Heart right ventricle (tissue), 16 donors: ENCODE data around the gene FGFRL1. TPM values are rescaled to one million over a fixed set of nuclear protein-coding genes. Genes with fewer than 3 reads are reported as not detected.
"Not testable (repeated sequence)": the region's sequence is repeated elsewhere in the genome, so short reads cannot be mapped to it uniquely, and the experiment has no call there.

Experiments used
- ATAC-seq, 8 donors: fragments of 200-7000 bp; cut with Tn5 transposase; one replicate each; pipeline ENCODE4 v1.9.1; 2020; ENCODE audit warnings: mild to moderate bottlenecking in 8 of 8, moderate library complexity in 8 of 8, moderate number of reproducible peaks in 1 of 8
- DNase-seq, 2 donors: peaks; one replicate each; pipeline ENCODE4 v3.0.0-alpha.2; 2020
- H3K27ac ChIP-seq, 10 donors: fragments of 200-600 bp; sonication (generic) in 2 of 10; one replicate each; pipeline versions ENCODE4 v1.5.0 to v1.8.0; 2020 to 2022; ENCODE audit warnings: mild to moderate bottlenecking in 3 of 10
- H3K27me3 ChIP-seq, 7 donors: fragments of 200-600 bp; one replicate each; pipeline ENCODE4 v1.8.0; 2021 to 2022; ENCODE audit warnings: mild to moderate bottlenecking in 2 of 7
- H3K36me3 ChIP-seq, 9 donors: fragments of 200-600 bp; sonication (generic) in 1 of 9; one replicate each; pipeline versions ENCODE4 v1.5.0 to v1.8.0; 2020 to 2022; ENCODE audit warnings: mild to moderate bottlenecking in 2 of 9
- H3K4me1 ChIP-seq, 9 donors: fragments of 200-600 bp; sonication (generic) in 1 of 9; one replicate each; pipeline versions ENCODE4 v1.5.0 to v1.8.0; 2020 to 2022; ENCODE audit warnings: mild to moderate bottlenecking in 4 of 9
- H3K4me3 ChIP-seq, 10 donors: fragments of 200-600 bp; sonication (generic) in 2 of 10; one replicate each; pipeline versions ENCODE4 v1.5.0 to v1.8.0; 2020 to 2022; ENCODE audit warnings: mild to moderate bottlenecking in 7 of 10, moderate library complexity in 2 of 10
- H3K9me3 ChIP-seq, 11 donors: fragments of 200-600 bp in 10 of 11; sonication (generic) in 2 of 11; one replicate each; pipeline versions ENCODE4 v1.5.0 to v1.8.0; 2013 to 2022; ENCODE audit warnings: mild to moderate bottlenecking in 2 of 11, control low read depth in 1 of 11, moderate library complexity in 1 of 11
- CTCF ChIP-seq, 9 donors: fragments of 200-600 bp; sonication (generic) in 2 of 9; IDR thresholded peaks; one replicate each; pipeline versions ENCODE4 v1.5.0 to v1.8.0; 2021 to 2022; ENCODE audit warnings: antibody characterized with exemption in 9 of 9, mild to moderate bottlenecking in 5 of 9, moderate library complexity in 1 of 9
- WGBS, 2 donors: extraction: QIAGEN DNeasy Blood & Tissue Kit; methylation state at CpG; one replicate each; pipeline ENCODE4 v1.1.7; 2013; ENCODE audit warnings: inconsistent platforms in 1 of 2; 5-methylcytosine and 5-hydroxymethylcytosine counted together
- intact Hi-C, 10 donors: fragments of 100-400 bp; cut with DNase I; formaldehyde crosslinking; loops; one replicate each; pipeline versions ENCODE4 v1.11.1 to v1.14.2; 2022
- polyA plus RNA-seq, 2 donors: library from polyadenylated mRNA; stranded (reverse); fragments of 200-250 nt; gene quantifications; one replicate each; pipeline ENCODE4 v1.2.3, GENCODE V29; 2013
- total RNA-seq, 10 donors: library from RNA; stranded (reverse); fragmentation: NEBNext Ultra II Directional in 3 of 10; extraction: Animal tissue kit (Norgen Biotek cat#: 25700) in 3 of 10; gene quantifications; one replicate each; pipeline versions ENCODE4 v1.2.1 to v1.2.4, GENCODE V29; 2021 to 2023
- donor health status: Arrhythmogenic right ventricular cardiomyopathy.
- donor health status: ischemic (EF 13 %, LVEDD 7.1; RV severe dilation, severe dysfunction).
- donor health status: healthy with polysubstance abuse.
- donor health status: DM: no; HTN: yes; CAD: no.
- donor health status: DM: no; HTN: no; CAD: no.
- donor health status: ischemic (EF 25% LVEDD 6.9; RV normal size, moderate dysfunction).
- donor health status: ischemic (EF 25% LVEDD 5.7; RV mildly dilated, moderate dysfunction).
- donor health status: healthy.
- donor health status: DM: yes; HTN: yes; CAD: no.
- donor health status: Ischemic cardiomyopathy.
- donor health status: ischemic (EF 35%, LVEDD 5.7; RV mildly dilated, moderate dysfunction).
- donor health status: nonischemic (EF 11% LVEDD 7.7; RV severe dilation, severe dysfunction).
- donor health status: DM: yes; HTN: yes; CAD: no.
- donor health status: PGD.
- donor health status: ischemic (EF 29% LVEDD 5.4; RV normal size, mild dysfunction).
- donor health status: nonischemic (EF 23%, LVEDD 6.1; RV moderate dilation, normal function).

The FGFRL1 gene
- total and polyA plus RNA-seq, 12 donors, result 17.1 to 36.6 (median 26.0) TPM

DNA sequence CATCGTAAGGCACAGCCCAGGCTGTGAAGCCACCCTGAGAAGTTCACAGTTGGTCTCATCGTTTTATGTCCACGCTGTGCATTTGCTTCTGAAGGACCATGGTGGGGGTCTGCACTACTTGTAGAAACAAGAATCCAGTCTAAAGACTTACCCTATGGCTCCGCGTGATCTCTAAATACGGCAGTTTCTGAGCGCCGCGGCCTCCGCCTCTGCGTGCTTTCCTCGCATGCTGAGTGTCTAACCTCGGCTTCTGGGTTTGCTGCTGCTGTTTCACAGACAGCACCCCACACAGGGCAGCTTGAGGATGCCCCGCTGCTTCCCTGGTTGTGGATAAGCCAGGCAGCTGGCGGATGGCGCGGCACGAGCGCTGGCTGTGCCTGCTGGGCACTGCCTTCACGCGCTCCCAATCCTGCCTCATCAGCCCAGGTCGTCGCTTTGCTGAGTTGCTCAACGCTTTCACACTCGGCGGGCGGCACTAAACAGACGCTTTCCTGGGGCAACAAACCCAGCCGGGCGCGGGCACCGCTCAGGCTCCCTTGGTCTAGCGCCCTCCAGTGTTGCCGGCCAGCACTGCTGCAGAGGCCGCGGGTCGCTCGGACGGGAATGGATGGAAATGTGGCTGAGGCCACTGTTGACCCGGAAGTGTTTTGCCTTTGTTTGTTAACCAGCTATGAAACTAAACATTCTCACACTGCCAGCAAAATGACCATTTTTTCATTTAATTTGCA is 39.2 kb downstream of the FGFRL1 start:
- DNase-seq, result no peak
- H3K4me3 ChIP-seq, result no peak overlapping the region
- H3K27ac ChIP-seq, result no peak overlapping the region
- peak in 2 of 9 donors; percentile 42 to 43 for TF ChIP-seq CTCF (IDR thresholded peaks at IDR 0.05)
- H3K4me1 ChIP-seq, result peaks cover 0 to 21% (median 11%) of the 10 kb centered on the region in 9 donors
- H3K36me3 ChIP-seq, result no peaks in the 10 kb centered on the region
- intact Hi-C loops, result no loop called here
- WGBS, 2 donors, result 49 to 56% methylated on average over 40 of the region's 40 CpGs
- H3K27me3 ChIP-seq, result peaks cover 0 to 57% (median 41%) of the 10 kb centered on the region in 7 donors
- H3K9me3 ChIP-seq, result no peaks in the 10 kb centered on the region
- peak in 1 of 8 donors; percentile 31 for ATAC-seq

DNA sequence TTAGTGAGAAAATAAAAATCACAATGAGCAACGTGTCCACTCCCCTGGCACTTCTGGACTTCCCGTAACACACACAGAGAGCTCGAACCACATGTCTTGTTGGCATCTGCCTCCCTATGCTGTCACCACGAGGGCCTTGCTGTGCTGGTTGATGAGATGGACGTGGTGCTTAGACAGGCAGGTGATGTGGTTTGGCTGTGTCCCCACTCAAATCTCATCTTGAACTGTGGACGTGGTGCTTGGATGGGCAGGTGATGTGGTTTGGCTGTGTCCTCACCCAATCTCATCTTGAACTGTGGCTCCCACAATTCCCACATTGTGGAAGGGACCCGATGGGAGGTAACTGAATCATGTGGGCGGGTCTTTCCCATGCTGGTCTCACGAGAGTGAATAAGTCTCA is 40.0 kb downstream of the FGFRL1 start:
- 71 to 77% methylated on average over 9 of the region's 9 CpGs for WGBS, 2 donors
- no peak for DNase-seq
- ATAC-seq, result no peak
- H3K9me3 ChIP-seq, result no peaks in the 10 kb centered on the region
- H3K27ac ChIP-seq, result no peak overlapping the region
- no peak overlapping the region for H3K4me3 ChIP-seq
- no peaks in the 10 kb centered on the region for H3K36me3 ChIP-seq
- TF ChIP-seq CTCF (IDR thresholded peaks at IDR 0.05), result no peak
- intact Hi-C loops, result no loop called here
- H3K27me3 ChIP-seq, result peaks cover 0 to 64% (median 48%) of the 10 kb centered on the region in 7 donors
- peaks cover 0 to 24% (median 18%) of the 10 kb centered on the region in 9 donors for H3K4me1 ChIP-seq

DNA sequence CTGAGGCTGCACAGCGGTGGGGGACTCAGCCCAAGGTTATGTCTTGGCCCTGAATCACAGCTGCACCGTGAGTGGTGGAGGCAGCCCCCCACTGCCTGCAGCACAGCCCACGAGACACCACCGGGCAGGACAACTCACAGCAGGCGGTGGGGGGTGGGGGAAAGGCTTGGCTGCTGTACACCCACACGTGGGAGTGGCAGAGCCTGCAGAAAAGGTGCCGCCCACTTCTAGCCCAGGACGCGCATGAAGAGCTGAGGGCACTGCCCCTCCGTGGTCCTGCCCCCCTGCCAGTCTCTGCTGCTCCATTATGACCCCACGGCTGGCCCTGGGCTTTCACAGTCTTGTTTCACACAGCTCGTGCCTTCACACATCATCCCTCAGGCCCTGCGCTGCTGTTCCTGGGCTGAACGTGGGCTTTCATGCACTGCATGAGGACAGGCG is 40.8 kb downstream of the FGFRL1 start:
- DNase-seq (no peak), ATAC-seq (no peak)
- Histone ChIP-seq H3K4me3 (no peak overlapping the region), H3K27ac (no peak overlapping the region), H3K36me3 (no peaks in the 10 kb centered on the region), H3K27me3 (peaks cover 0 to 67% (median 50%) of the 10 kb centered on the region in 7 donors), H3K9me3 (no peaks in the 10 kb centered on the region), H3K4me1 (peaks cover 0 to 19% (median 13%) of the 10 kb centered on the region in 9 donors)
- no peak for TF ChIP-seq CTCF (IDR thresholded peaks at IDR 0.05)
- intact Hi-C loops, result no loop called here
- 66 to 68% methylated on average over 15 of the region's 15 CpGs for WGBS, 2 donors

DNA sequence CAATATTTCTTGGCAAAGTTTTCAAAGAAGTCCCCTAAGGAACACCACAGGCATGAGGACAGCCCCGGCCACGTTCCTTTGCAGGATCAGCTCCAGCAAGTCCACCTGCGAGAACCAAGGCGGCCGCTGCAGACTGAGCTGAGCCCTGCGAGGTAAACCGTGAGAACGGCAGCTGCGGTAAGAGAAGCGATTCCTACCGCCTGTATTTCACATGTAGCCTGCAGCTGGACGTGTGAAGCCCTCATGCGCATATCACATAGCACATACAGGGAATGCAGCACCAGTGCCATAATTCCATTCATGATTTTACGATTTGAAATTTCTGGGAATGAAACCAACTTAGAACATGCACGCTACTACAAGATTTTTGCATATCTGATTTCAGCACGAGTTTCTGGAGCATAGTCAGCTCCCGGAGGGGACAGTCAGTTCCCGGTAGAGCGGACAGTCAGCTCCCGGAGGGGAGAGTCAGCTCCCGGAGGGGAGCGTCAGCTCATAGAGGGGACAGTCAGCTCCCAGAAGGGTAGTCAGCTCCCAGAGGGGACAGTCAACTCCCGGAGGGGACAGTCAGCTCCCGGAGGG is 41.7 kb downstream of the FGFRL1 start:
- H3K4me3 ChIP-seq, result peak overlapping the region in 1 of 10 donors; percentile 18
- no peak for TF ChIP-seq CTCF (IDR thresholded peaks at IDR 0.05)
- ATAC-seq, result no peak

DNA sequence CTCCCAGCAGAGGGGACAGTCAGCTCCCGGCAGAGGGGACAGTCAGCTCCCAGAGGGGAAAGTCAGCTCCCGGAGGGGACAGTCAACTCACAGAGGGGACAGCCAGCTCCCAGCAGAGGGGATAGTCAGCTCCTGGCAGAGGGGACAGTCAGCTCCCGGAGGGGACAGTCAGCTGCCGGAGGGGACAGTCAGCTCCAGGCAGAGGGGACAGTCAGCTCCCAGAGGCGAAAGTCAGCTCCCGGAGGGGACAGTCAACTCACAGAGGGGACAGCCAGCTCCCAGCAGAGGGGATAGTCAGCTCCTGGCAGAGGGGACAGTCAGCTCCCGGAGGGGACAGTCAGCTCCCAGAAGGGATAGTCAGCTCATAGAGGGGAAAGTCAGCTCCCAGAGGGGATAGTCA is 42.5 kb downstream of the FGFRL1 start:
- H3K4me3 ChIP-seq, H3K36me3 ChIP-seq, intact Hi-C loops, H3K9me3 ChIP-seq, H3K27ac ChIP-seq, ATAC-seq, DNase-seq: not testable (repeated sequence)
- H3K27me3 ChIP-seq, result peaks cover 0 to 73% (median 57%) of the 10 kb centered on the region in 7 donors
- WGBS, 2 donors, result 49 to 62% methylated on average over 7 of the region's 7 CpGs
- peaks cover 0 to 21% (median 9%) of the 10 kb centered on the region in 9 donors for H3K4me1 ChIP-seq

More for the DNA sequence above, 41.7 kb downstream of the FGFRL1 start:
- intact Hi-C loops, result no loop called here
- Histone ChIP-seq H3K27ac (no peak overlapping the region), H3K27me3 (peaks cover 0 to 68% (median 54%) of the 10 kb centered on the region in 7 donors), H3K9me3 (no peaks in the 10 kb centered on the region), H3K36me3 (no peaks in the 10 kb centered on the region), H3K4me1 (peaks cover 0 to 14% (median 9%) of the 10 kb centered on the region in 9 donors)
- DNase-seq, result no peak
- WGBS, 2 donors, result 46 to 58% methylated on average over 24 of the region's 24 CpGs

GRCh38 chr4:1054696-1055242 is 43.3 kb downstream of the FGFRL1 start:
- H3K36me3 ChIP-seq, H3K27ac ChIP-seq, intact Hi-C loops, ATAC-seq, H3K9me3 ChIP-seq, DNase-seq: not testable (repeated sequence)
- Histone ChIP-seq H3K4me3 (peak overlapping the region in 1 of 10 donors; percentile 36), H3K4me1 (peaks cover 0 to 22% (median 9%) of the 10 kb centered on the region in 9 donors), H3K27me3 (peaks cover 0 to 71% (median 55%) of the 10 kb centered on the region in 7 donors)
- WGBS, 2 donors, result 33 to 37% methylated on average over 3 to 8 of the region's 11 CpGs

GRCh38 chr4:1055243-1055701 is 43.8 kb downstream of the FGFRL1 start:
- Histone ChIP-seq H3K27me3 (peaks cover 0 to 72% (median 52%) of the 10 kb centered on the region in 7 donors), H3K4me1 (peaks cover 0 to 22% (median 9%) of the 10 kb centered on the region in 9 donors), H3K27ac (peak overlapping the region in 1 of 10 donors; percentile 56), H3K4me3 (peak overlapping the region in 7 of 10 donors; percentile 22 to 43 (median 34))
- intact Hi-C loops, ATAC-seq, H3K9me3 ChIP-seq, DNase-seq, H3K36me3 ChIP-seq: not testable (repeated sequence)
- 23 to 24% methylated on average over 13 of the region's 13 CpGs for WGBS, 2 donors
